Ureter (tissue), 1 donor: ENCODE measurements around the gene TIMP3. TPM values are rescaled to one million over a fixed set of nuclear protein-coding genes. Genes with fewer than 3 reads are reported as not detected.
"Not testable (repeated sequence)": the region's sequence is repeated elsewhere in the genome, so short reads cannot be mapped to it uniquely, and the experiment has no call there.

Source experiments
- DNase-seq: peaks from one replicate; pipeline ENCODE4 v3.0.0-alpha.2; 2020; ENCODE audit warnings: low spot score
- total RNA-seq: library from RNA; stranded (reverse); gene quantifications from one replicate; pipeline ENCODE4 v1.2.4, GENCODE V29; 2023
- donor health status: DM: yes; HTN: yes; CAD: no.

TIMP3 gene
- total RNA-seq, 1 donor from 2014 or later, result 279 TPM

GRCh38 chr22:32855045-32855756, 53.7 kb downstream of the TIMP3 start:
- no peak for DNase-seq

- DNase-seq, result no peak
Measured at GRCh38 chr22:32858121-32858703, 56.7 kb downstream of the TIMP3 start.

GRCh38 chr22:32858957-32859356, 57.5 kb downstream of the TIMP3 start:
- no peak for DNase-seq

- DNase-seq, result no peak
Measured at GRCh38 chr22:32859743-32860142, 58.2 kb downstream of the TIMP3 start.

GRCh38 chr22:32861330-32861729, 59.8 kb downstream of the TIMP3 start:
- no peak for DNase-seq

- DNase-seq, result no peak
Measured at GRCh38 chr22:32862083-32862482, 60.6 kb downstream of the TIMP3 start.

GRCh38 chr22:32862936-32863661, 61.6 kb downstream of the TIMP3 start:
- DNase-seq, result no peak

- no peak for DNase-seq
Measured at GRCh38 chr22:32864041-32864440, 62.5 kb downstream of the TIMP3 start.

- DNase-seq, result no peak
Measured at GRCh38 chr22:32864596-32864995, 63.1 kb downstream of the TIMP3 start.

GRCh38 chr22:32866953-32867352, 65.4 kb downstream of the TIMP3 start:
- no peak for DNase-seq

GRCh38 chr22:32868946-32869345, 67.4 kb downstream of the TIMP3 start:
- no peak for DNase-seq

- no peak for DNase-seq
Measured at GRCh38 chr22:32870474-32870873, 69.0 kb downstream of the TIMP3 start.

- not testable (repeated sequence) for DNase-seq
Measured at GRCh38 chr22:32873604-32874003, 72.1 kb downstream of the TIMP3 start.

GRCh38 chr22:32874385-32874784, 72.9 kb downstream of the TIMP3 start:
- no peak for DNase-seq

- DNase-seq, result no peak
Measured at GRCh38 chr22:32874976-32875375, 73.5 kb downstream of the TIMP3 start.

GRCh38 chr22:32876516-32876915, 75.0 kb downstream of the TIMP3 start:
- no peak for DNase-seq

GRCh38 chr22:32877196-32877595, 75.7 kb downstream of the TIMP3 start:
- DNase-seq, result no peak

- no peak for DNase-seq
Measured at GRCh38 chr22:32879550-32879949, 78.0 kb downstream of the TIMP3 start.

GRCh38 chr22:32880061-32880460, 78.6 kb downstream of the TIMP3 start:
- no peak for DNase-seq

GRCh38 chr22:32880505-32880892, 79.0 kb downstream of the TIMP3 start:
- DNase-seq, result no peak

- peak; percentile 85 for DNase-seq
Measured at GRCh38 chr22:32880893-32881596, 79.5 kb downstream of the TIMP3 start.

GRCh38 chr22:32882360-32882755, 80.9 kb downstream of the TIMP3 start:
- no peak for DNase-seq
